ENCODE data around the gene PMM1. TPM values are rescaled to one million over a fixed set of nuclear protein-coding genes. Genes with fewer than 3 reads are reported as not detected.

The PMM1 gene
- total and polyA plus RNA-seq, 11 donors = 10.8 to 34.8 (median 22.9) TPM

- no peak for TF ChIP-seq POLR2A (IDR thresholded peaks at IDR 0.05)
- TF ChIP-seq CTCF (IDR thresholded peaks at IDR 0.05) = no peak
- Histone ChIP-seq H3K27ac (no peak overlapping the region), H3K9me3 (no peaks in the 10 kb centered on the region), H3K4me3 (no peak overlapping the region), H3K36me3 (peaks cover 0 to 10% (median 0%) of the 10 kb centered on the region in 9 donors), H3K4me1 (peaks cover 0 to 49% (median 13%) of the 10 kb centered on the region in 12 donors), H3K27me3 (no peaks in the 10 kb centered on the region)
- 75 to 87% (median 82%) methylated on average over 3 of the region's 3 CpGs for WGBS, 4 donors
- ATAC-seq (no peak), DNase-seq (no peak)
- intact Hi-C loops (cut with DNase I) = no loop called here
Observed at GRCh38 chr22:41570221-41570620, 19.4 kb downstream of the PMM1 start.

- 74 to 86% (median 82%) methylated on average over 7 of the region's 7 CpGs for WGBS, 4 donors
- no peak for TF ChIP-seq POLR2A (IDR thresholded peaks at IDR 0.05)
- no peak for TF ChIP-seq CTCF (IDR thresholded peaks at IDR 0.05)
Observed at GRCh38 chr22:41568811-41569210, 20.8 kb downstream of the PMM1 start.

GRCh38 chr22:41567512-41567768 is 22.2 kb downstream of the PMM1 start:
- H3K9me3 ChIP-seq = no peaks in the 10 kb centered on the region
- WGBS, 4 donors = 52 to 66% (median 59%) methylated on average over 3 of the region's 3 CpGs
- peaks cover 0 to 46% (median 15%) of the 10 kb centered on the region in 12 donors for H3K4me1 ChIP-seq
- TF ChIP-seq CTCF (IDR thresholded peaks at IDR 0.05) = no peak
- no peak for TF ChIP-seq POLR2A (IDR thresholded peaks at IDR 0.05)
- intact Hi-C loops (cut with DNase I) = no loop called here
- H3K27ac ChIP-seq = peak overlapping the region in 4 of 12 donors; percentile 21 to 43 (median 35)
- DNase-seq = no peak
- no peak for ATAC-seq
- H3K4me3 ChIP-seq = no peak overlapping the region
- no peaks in the 10 kb centered on the region for H3K27me3 ChIP-seq
- peaks cover 0 to 5% (median 0%) of the 10 kb centered on the region in 9 donors for H3K36me3 ChIP-seq

More at GRCh38 chr22:41568811-41569210, 20.8 kb downstream of the PMM1 start:
- Histone ChIP-seq H3K4me1 (peaks cover 0 to 48% (median 14%) of the 10 kb centered on the region in 12 donors), H3K27me3 (no peaks in the 10 kb centered on the region), H3K4me3 (no peak overlapping the region), H3K27ac (peak overlapping the region in 2 of 12 donors; percentile 14 to 25), H3K9me3 (no peaks in the 10 kb centered on the region), H3K36me3 (peaks cover 0 to 10% (median 0%) of the 10 kb centered on the region in 9 donors)
- DNase-seq = no peak
- ATAC-seq = peak in 3 of 4 donors; percentile 1 to 10 (median 5)
- intact Hi-C loops (cut with DNase I) = no loop called here

GRCh38 chr22:41565403-41566054 is 24.1 kb downstream of the PMM1 start:
- intact Hi-C loops (cut with DNase I) = no loop called here
- peaks cover 0 to 5% (median 0%) of the 10 kb centered on the region in 9 donors for H3K27me3 ChIP-seq
- H3K9me3 ChIP-seq = no peaks in the 10 kb centered on the region
- H3K27ac ChIP-seq = peak overlapping the region in 11 of 12 donors; percentile 43 to 95 (median 73)
- H3K4me3 ChIP-seq = no peak overlapping the region
- no peaks in the 10 kb centered on the region for H3K36me3 ChIP-seq
- ATAC-seq (peak in 3 of 4 donors; percentile 18 to 47 (median 30)), DNase-seq (peak in 3 of 5 donors; percentile 56 to 67 (median 63))
- no peak for TF ChIP-seq POLR2A (IDR thresholded peaks at IDR 0.05)
- no peak for TF ChIP-seq CTCF (IDR thresholded peaks at IDR 0.05)
- H3K4me1 ChIP-seq = peaks cover 0 to 49% (median 16%) of the 10 kb centered on the region in 12 donors
- WGBS, 4 donors = 56 to 65% (median 63%) methylated on average over 5 to 8 of the region's 8 CpGs
